Fibroblast of skin of abdomen (primary cell): ENCODE measurements around the gene SERTAD2.

ENCODE experiments used
- DNase-seq: peaks from one replicate; pipeline ENCODE4 v3.0.0-alpha.2; 2013

The SERTAD2 gene

DNA sequence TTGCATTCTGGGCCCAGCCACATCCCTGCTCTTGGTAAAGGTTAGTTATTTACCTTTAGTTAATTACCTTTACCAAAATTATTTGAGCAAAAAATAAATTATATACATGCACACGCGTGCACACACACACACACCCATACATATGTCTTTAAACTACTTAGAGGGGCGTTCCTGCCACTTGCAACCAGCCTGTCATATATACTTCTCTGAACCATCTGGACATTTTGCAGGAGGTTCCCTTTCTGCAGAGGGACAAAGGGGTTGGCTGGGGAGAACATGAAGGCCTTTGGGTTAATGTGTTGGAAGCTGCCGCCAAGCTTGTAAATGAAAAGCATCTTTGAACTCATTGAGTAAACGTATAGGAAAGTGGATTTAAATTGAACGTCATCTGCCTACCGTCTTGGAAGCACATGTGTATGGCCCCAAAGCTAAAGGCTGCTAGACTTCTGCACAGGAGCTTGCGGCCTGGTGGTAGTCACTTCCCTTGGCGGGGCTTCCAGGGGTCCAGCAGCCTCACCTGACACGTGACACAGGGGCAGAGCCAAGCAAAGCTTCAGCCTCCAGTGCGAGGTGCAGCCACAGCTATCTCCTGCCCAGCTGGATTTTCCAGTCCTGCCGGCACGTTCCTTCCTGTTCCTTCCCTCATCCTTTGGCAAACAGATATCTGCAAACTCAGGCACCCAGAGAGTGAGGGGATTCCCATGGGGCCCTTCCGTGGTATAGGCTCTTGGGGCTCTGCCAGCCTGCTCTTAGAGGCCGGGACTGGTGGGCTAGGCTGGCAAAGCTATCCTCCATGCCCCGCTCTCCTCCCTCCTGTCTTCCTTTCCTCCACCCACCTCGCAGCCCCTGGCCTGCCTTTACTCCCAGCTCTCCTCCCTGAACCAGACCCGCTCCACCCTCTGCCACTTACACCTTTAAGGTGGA, 46.1 kb downstream of the SERTAD2 start:
- DNase-seq: no peak

DNA sequence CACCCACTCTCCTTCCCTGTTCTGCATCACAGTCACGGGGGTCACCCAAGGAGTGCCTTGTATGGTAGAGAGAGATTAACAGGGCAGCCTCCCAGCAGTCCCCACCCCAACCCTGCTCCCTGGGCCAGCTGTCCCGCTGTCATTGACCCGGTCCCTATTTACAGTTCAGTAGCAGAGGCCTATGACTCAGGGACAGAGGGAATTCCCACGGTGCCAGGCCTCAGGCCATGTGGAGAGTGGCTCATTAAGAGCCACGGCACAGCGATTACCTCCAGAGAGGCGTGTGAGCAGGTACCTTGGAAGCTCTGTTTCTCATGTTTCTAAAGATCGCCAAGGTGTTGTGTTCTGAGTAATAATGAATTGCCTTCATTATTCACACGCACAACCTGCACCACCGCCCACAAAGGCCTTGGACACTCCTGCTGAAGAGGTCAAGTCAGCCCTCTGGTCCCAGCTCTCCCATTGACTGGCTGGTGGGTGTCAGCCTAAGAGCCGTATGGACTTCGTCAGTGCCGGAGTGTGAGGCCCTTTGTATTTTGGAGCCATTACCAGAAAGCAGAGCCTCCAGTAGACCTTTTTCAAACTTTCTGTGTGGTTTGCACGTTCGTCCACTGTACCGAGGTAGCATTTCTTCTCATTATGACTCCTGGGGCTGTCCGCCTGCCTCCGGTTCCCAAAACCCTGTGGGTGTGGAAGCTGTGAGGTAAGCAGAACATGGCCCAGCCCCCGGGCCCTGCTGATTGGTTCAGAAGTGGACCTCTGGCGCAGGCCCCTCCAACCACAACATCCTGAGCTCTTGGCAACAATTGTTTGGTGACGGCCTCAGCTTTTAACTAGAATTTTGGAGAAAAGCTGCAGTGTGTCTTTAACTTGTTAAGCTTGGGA, 47.0 kb downstream of the SERTAD2 start:
- peak; percentile 78 for DNase-seq

GRCh38 chr2:64605991-64606478, 47.7 kb downstream of the SERTAD2 start:
- no peak for DNase-seq

GRCh38 chr2:64605026-64605471, 48.7 kb downstream of the SERTAD2 start:
- DNase-seq: peak; percentile 95

DNA sequence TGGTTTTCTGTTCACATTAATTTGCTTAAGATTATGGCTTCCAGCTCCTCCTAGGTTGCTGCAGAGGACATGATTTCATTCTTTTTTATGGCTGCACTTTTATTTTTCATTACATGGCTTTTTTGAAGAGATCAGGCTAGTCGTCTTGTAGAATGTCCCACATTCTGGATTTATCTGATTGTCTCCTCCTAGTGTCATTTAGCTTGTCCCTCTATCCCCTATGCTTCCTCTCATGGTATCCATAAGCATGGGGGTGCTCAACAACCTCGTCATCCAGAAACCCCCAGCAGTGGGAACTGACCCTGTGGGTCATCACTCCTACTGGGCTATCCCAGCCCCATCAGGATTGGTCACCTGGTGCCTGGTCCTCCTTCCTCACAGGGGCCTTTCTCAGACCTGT, 49.6 kb downstream of the SERTAD2 start:
- DNase-seq: no peak

GRCh38 chr2:64602436-64602835, 51.3 kb downstream of the SERTAD2 start:
- DNase-seq: no peak

GRCh38 chr2:64601785-64602391, 51.8 kb downstream of the SERTAD2 start:
- DNase-seq: no peak

DNA sequence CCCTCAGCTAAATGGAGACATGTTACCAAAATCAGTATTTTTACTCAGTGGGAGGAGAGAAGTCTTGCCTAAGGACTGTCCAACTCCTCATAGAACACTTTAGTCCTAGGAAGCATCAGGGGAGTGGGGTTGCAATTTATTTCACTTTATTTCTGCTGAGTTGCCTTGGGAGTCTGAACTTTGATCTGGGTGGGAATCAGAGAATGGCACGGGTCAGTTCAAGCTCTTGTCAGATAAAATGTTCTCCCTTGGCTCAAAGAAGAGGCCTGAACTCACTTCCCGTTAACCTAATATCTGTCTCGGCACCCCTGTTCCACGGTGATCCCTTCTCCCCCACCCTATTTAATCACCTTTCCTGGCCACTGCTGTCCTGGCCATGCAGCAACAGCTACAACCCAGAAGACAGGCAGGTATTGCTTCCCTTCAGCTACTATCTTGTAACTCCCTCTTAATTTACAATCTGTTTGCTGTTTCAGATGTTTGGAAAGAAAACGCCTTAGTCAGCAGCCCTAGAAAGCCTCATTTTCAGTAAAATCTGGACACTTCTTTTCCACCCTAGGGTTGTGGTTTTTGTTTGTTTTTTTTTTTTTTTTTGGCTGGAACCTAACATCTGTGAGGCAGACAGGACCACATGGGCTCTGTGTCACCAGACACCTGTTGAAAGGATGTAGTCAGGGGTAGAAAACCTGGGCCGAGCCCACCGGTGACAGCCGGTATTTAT, 52.5 kb downstream of the SERTAD2 start:
- peak; percentile 35 for DNase-seq

GRCh38 chr2:64599469-64599868, 54.2 kb downstream of the SERTAD2 start:
- DNase-seq: no peak

- DNase-seq: no peak
Measured at GRCh38 chr2:64598226-64598625, 55.5 kb downstream of the SERTAD2 start.

DNA sequence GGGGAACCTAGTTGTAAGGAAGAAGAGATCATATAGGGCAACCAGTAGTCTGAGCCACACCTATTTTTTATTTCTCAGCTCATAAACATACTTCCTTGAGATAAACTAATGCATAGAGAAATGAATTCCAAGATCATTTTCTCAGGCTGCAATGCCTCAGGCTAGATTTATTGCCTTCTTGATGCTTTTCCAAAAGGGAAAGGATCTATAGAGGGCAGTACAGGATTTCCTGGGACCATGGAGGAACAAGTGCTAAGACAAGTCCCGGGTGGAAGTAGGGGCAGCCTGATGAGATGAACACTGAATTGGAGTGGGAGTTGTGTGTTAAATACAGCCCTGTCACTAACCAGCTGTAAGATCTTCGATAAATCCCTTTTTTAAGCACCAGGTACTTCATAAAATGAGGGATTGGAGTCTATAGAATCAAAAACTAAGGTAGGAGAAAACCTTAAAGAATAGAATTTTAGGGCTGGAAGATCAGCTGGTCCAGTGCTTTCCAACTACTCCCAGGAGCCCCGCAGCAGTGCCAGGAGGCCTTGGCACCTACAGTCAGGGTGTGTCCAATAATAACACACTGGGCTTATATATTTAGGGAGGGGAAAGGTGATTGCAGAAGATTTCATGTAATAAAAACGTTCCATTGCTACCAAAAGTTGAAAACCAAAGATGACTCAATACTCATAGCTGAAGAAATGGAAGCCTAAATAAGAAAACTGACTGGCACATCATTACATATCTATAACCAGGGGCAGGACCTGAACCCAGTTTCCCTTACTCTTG, 58.1 kb downstream of the SERTAD2 start:
- DNase-seq: peak; percentile 57

DNA sequence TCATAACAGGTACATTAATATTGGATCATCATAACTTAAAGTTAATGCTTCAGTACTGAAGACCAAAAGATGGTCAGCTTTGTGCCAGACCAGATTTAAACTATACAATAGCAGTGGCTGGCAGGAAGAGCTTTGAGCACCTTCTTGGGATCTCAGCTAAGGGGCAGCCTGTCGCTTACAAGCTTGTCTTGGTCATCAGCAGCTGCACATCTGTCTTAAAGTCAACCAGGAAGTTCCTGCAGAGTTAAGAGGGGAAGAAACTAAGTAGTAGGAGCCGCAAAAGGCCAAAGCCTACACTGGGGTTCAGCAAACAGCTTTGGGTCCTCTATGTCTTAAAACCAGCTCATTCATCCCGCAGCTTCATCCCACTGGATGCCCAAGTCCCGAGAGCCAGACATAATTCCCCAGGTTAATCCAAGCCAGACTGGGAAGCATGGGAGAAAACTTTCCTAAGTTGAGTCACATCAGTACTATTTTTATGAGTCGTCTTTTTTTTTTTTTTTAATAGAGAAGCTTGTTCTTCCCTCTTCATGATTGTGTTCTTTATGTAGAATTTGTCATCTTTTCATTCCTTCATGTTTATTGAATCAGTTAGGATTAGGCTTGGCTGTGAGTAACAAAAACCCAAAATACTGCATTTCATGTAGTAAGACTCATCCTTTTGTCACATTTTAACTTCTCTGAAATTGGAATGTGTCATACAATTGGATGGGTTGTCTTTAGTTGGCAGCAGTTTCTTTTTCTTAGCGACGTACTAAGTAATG, 59.3 kb downstream of the SERTAD2 start:
- peak; percentile 83 for DNase-seq

DNA sequence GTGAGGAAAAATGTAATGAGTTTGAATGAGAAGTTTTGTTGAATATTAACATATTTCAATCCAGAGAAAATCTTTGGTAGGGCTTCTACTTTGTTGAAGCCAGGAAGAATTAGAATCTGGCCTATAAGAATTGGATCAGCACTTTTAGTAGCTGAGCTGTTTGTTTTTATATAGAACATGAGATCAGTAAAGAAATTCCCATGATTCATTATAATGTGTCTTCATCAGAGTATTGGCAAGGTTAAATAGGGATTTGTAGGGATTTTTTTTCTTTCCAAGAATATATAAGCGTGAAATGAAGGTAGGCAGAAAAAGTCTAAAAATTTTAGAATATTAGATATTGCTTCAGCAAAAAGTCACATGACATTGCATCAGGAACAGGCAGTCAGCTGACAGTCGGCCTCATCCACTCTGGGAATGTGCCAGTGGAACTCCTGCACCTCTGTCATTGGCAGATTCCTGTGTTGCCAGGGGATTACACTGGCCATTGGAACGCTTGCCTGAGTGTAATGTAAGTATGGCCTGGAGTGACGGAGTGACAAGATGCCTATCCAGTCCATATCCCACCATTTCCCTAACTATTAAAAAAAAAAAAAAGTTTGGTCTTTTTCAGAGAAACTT, 60.6 kb downstream of the SERTAD2 start:
- DNase-seq: peak; percentile 44

GRCh38 chr2:64591188-64591587, 62.5 kb downstream of the SERTAD2 start:
- DNase-seq: no peak

- no peak for DNase-seq
Measured at GRCh38 chr2:64587561-64587960, 66.2 kb downstream of the SERTAD2 start.

DNA sequence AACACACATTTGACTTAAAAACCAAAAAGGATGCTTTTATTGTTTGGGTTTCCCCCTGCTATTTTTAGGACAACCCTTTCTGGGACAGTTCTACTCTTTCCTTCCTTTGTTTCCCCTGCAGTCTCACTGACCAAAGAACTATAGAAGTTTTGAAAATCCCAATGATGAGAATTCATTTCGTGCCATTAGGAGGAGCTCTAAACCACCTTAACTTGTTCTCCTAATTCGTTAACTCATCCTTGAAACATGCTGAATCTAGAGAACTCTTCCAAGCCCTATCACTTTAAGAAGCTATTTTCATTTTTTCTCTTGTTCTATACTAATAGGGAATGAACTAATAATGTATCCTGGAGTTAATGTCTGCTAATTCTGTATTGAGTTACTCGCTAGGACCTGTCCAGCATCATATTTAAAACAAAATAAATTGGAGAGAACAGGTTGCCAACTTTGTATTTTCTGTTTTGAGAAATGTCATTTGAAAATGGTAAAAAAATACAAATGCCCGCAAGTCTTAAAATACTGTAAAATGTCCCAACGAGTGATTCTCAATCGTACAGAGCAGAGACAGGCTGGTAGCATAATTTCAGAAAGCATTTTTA, 66.7 kb downstream of the SERTAD2 start:
- DNase-seq: peak; percentile 65

- DNase-seq: no peak
Measured at GRCh38 chr2:64586054-64586453, 67.7 kb downstream of the SERTAD2 start.

- DNase-seq: no peak
Measured at GRCh38 chr2:64582774-64583340, 70.9 kb downstream of the SERTAD2 start.
